HuH-7 (cell line): Measurements from ENCODE around the gene GPR32.
A peak's percentile ranks its signal among the peaks of the same experiment; 100 is the strongest.
"Not testable (repeated sequence)": the region's sequence is repeated elsewhere in the genome, so short reads cannot be mapped to it uniquely, and the experiment has no call there.

Experiments
- DNase-seq: peaks from one replicate; pipeline ENCODE4 v3.0.0; 2011; ENCODE audit warnings: low spot score

Gene GPR32

DNA sequence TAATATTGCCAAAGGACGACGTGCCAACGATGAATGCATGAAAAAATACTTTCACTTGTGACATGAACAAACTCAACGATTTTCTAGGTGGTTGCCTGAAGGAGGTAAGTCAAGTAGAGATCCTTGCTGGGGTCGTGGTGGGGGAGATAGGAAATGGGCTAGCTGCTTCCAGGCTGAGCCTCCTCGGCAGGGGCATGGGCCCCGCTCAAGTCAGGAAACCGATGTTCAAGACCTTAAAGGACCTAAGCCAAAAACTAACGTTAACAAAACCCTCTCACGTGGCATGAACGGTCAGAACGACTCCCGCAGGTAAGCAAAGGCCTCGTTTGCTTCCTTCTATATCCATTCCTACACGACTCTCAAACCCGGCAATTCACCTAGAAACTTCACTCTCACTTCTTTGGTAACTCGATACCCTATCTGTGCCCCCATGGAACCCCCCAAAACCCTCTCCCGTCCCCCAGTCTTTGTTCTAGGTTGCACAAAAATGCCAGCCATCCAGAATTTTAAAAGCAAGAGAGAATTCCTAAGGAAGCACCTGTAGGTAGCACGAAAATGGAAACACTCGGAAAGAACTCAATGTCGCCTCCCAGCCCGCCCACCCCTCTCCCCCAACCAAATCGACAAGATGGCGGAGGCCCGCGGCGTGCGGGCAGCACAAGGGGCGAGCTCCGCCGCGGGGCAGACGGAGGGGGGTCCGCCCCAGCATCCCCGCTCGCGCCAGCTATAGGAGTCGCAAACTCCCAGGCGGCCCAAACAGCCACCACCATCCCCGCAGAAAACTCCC lies 33.6 kb downstream of the GPR32 start:
- no peak for DNase-seq

DNA sequence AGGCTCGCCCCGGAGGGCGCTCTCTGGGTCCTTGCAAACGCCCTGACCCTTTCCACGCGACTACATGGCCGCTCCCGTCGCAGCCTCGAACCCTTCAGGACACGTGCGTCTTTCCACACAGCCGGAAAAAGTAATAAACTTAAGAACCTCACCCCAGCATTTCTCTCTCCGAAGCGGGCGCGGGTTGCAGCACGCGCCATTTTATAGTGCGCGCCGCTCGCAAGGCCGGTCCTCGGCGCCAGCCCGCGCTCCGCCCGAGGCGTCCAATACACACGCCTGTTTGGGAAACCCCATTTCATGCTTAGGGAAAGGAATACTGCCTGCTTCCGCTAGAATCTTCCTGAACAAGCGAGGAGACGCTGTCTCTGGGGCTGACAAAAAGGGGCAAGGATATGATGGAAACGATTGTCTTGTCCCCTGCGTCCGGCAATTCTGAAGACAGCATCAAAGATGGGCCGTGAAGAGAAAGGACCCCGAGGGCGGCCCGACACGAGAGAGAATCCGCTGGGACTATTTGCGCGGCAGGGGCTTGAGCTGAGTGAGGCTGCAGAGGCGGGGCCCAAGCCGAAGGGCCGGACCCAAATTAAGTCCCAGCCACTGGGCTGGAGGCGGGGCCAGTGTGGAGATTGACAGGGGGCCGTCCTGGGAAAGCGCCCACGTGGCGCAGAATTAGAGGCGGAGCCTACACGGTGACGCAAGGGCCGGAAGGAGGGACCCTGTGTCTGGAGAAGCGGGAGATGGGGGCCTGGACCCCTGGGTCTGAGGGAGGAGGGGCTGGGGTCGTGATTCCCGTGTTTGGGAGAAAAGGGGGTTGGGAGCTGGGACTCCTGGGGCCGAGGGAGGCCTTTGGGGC lies 34.4 kb downstream of the GPR32 start:
- DNase-seq = peak; percentile 97

DNA sequence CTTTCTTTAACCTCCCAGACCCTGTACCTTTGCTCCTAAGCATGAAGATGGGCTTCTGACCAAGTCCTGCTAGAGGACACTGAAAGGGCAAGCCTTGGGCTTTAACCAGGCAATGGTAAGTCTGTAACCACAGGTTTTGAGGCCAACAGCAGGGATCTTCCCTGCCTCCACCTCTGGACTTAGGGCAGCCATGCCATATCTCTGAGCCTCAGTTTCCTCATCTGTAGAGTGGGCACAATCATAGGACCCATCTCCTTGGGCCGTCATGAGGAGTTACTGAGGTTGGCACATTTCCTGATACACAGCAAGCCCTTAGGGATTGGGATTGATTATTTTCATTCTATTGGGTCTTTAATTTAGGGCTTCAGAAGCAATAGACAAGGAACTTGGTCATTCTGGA lies 38.6 kb downstream of the GPR32 start:
- no peak for DNase-seq

DNA sequence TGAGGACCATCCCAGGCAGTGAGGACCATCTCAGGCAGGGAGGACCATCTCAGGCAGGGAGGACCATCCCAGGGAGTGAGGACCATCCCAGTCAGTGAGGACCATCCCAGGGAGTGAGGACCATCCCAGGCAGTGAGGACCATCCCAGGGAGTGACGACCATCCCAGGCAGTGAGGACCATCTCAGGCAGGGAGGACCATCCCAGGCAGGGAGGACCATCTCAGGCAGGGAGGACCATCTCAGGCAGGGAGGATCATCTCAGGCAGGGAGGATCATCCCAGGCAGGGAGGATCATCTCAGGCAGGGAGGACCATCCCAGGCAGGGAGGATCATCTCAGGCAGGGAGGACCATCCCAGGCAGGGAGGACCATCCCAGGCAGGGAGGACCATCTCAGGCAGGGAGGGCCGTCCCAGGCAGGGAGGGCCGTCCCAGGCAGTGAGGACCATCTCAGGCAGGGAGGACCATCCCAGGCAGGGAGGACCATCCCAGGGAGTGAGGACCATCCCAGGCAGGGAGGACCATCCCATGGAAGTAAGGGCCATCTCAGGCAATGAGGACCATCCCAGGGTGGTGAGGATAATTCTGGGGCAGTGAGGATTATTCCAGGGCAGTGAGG lies 41.5 kb downstream of the GPR32 start:
- not testable (repeated sequence) for DNase-seq

DNA sequence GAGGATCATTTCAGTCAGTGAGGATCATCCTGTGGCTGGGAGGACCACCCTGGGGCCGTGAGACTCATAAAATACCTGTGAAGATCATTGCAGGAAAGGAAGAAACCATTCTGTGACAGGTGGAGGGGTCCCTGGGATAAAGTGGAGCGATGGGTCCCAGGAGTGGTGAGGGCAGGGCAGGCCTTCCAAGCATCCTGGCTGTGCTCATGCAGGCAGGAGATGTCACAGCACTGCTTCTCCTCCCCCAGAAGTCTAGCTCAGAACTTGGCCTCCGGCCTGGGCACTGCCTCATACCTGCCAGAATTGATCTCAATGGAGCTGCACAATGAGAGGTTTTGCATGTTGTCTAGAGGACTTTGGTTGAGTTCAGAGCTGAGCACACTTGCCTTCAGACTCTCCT lies 42.2 kb downstream of the GPR32 start:
- DNase-seq = no peak

DNA sequence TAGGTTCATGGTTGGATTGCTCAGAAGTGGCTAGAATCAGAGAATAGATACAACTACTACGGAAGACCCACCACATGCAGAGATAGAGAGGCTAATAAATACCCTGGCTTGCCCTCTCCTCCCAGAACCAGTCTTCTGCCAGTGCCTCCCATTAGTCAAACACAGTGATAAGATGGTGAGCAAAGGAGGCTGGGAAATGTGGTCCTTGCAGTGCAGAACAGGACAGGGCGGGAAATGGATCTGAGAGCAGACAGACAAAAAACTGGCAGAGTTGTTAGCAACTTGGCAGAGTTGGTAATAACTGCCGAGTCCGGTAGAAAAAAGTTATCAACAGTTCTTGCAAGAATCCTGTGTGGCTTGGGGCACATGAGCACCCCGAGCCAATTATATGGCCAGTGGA lies 44.6 kb downstream of the GPR32 start:
- DNase-seq = no peak

DNA sequence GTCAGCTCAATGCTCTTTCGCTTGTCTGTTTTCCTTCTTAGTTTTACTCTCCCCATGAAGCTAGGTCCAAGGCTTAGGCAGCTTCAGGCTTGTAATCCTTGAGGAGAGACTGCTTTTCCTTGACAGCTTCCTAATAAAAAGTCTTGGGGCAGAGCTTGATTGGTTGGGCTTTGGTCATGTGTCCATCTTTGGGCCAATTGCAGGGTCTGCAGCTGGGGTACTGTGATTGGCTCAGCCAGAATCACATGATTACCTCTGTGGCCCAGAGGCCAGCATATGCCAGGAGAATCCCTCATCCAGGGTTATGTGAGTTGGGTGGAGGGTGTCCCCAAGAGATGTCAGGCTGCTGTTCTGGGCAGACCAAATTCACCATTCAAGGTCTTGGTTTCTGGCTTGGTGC lies 45.2 kb downstream of the GPR32 start:
- DNase-seq = no peak

DNA sequence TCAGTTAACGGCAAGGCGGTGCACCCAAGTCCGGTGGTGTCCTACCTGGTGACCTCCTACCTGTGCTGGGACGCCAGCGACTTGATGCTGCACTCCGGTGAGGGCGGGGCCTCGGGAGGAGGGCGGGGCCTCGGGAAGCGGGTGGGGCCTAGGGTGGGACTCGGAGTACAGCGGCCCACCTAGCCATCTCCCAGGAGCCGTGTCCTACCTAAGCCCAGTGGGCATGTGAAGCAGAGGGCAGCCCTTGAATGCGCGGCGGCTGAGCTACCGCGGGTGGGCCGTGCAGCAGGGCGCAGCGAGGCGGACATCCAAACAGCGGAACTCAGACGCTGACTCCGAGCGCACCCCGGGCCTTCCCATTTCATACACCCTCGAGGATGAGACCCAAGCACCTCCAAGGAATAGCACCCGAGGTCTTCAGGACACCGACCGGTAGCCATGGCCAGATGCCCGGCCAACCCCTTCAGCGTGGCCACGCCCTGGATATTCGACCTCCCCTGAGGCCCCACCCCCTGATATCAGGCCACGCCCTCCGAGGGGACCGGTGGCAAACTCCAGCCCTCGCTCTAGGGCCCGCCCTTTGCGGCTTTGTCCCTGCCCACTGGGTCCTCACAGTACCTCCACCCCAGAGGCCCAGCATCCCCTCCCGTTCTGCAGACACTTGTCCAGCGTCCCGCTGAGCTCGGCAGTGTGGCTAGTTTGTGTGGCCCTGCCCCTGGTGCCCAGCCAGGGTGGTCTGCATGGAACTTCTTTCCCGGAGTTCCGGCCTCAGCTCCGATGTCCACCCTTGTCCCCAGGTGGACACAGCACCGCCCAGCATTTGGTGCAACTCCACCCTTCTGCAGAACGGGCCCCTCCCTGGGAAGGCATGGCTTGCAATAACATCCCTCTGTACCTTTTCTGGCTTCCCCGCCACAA lies 47.9 kb downstream of the GPR32 start:
- DNase-seq = no peak

DNA sequence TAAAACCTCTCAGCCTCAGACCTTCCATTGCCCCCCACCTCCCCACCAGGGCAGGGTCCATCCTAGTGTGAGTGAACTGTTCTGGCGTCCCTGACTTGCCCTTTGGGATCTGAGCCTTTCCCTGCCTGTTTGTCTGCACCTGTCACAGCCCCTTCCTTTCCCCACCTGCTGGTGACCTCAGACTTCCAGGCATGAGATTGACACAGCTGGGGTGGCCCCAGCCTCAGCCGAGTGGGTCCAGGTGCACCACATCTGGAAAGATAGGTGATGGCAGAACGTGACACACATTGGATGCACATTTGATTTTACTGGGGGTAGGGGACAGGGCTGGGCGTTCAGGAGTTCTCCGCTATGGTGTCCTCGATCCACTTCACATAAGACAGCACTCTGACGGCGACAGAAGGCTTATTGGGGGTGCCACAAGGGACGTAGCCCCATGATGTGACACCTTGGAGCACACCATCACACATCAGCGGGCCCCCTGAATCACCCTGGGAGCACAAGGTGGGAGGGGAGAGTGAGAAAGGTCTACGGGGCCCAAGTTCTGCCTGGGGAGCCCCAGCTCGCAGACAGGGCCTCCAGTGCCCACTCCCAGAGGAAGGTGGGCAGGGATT lies 48.7 kb downstream of the GPR32 start:
- no peak for DNase-seq

DNA sequence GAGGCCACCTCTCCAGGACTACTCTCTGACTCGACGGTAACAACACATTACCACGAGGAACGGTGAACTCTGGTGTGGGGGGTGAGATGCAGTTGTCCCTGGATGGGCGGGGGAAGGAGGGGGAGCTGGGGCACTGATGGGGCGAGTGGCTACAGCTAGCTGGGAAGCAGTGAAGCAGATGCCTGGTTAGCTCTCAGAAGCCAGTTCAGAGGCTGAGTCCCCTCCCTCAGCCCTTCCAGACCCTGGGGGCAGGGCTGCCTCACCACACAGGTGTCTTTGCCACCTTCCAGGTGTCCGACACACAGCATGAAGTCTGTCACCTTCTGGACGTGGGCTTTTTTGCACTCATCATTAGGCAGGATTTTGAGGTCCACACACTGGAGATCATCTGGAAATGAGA lies 49.4 kb downstream of the GPR32 start:
- DNase-seq = no peak

DNA sequence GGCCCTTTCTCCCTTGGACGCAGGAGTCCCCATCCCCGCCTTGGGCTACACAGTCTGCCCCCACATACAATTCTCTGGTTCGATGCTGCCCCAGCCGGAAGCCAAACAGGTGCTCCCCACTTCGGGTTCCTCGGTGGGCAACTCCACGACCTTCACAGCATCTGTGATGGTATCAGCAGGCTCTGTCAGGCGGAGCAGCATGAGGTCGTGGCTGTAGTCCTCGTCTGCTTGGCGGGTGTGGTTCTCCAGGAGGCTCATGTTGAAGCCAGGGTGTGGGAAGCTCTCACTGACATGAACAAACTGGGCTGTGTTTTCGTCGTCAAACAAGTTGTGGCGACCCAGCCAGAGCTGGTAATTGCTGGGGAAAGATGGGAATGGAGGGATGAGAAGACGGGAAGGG lies 49.8 kb downstream of the GPR32 start:
- DNase-seq = no peak

DNA sequence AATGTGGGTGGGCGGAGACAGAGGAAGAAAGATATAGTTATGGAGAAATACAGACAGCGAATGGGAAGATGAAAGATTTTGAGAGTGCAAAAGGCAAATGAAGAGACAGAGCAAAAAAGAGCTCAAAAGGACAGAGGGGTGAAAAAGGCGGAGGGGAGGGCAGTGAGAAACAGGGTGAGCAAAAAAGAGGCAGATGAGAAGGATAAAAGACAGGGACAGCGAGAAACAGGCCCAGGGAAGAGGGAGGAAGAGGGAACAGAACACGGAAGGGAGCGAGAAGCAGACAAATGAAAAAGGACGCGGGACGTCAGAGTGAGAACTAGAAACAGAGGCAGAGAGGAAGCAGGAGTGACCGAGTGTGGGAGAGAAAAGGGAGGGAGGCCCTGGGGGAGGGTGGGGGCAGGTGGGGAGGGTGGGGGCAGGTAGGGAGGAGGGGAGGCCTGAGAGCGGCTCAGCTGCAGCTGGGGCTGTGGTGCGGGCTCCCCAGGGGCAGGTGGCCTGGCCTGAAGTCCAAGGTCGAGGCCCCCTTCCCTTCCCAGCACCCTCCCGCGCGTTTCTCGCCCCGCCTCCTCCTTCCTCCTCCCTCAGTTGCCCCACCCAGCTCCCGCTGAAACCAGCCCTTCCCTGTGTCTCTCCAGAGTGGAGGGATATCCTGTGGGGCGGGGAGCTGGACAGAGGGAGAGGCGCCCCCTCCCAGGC lies 50.4 kb downstream of the GPR32 start:
- DNase-seq = no peak

DNA sequence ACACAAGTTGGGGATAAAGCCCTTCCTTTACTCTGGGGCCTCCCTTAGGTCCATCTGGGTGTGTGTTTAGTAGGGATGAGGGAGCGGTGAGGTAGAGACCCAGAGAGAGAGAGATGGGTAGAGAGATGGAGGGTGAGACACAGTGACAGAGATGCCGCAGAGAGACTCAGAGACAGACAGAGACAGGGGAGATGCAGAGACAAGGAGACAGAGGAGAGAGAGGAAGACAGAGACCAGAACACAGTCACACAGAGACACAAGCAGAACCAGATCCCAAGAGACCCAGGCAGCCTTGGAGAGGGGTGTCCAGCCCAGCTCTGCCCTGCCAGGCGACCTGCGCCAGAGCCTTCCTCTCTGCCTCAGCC lies 51.0 kb downstream of the GPR32 start:
- no peak for DNase-seq
